COLO668 (cell line): ENCODE data around the gene SPATA31D3.
"Not testable (repeated sequence)": the region's sequence is repeated elsewhere in the genome, so short reads cannot be mapped to it uniquely, and the experiment has no call there.

Experiments
- DNase-seq: peaks from one replicate; lab custom pipeline; 2025; ENCODE audit not compliant: unreplicated experiment; lab: John Stamatoyannopoulos, UW

Gene SPATA31D3

DNA sequence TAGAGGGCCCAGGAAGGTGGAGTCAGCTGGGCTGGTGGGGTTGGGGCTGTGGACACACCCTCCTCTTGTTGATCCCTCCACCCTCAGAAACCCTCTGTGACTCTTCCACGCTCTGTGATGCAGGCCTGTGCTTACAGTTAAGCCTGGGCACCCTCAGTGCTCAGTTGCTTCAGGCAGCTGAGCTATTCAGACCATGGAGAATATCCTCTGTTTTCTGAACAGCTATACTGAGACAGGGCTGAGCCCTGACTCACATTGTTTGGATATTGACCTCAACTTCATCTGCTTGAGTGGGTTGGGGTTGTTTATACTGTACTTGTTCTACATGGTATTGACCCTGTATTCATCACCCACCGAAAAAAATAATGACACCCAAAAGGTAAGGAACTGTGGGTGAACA is at the start of gene SPATA31D3:
TSS of gene SPATA31D3 (plus strand) at position 108 of the 400 bp plus-strand sequence. CDS start at position 194, 86 bp downstream.
- DNase-seq = not testable (repeated sequence)

DNA sequence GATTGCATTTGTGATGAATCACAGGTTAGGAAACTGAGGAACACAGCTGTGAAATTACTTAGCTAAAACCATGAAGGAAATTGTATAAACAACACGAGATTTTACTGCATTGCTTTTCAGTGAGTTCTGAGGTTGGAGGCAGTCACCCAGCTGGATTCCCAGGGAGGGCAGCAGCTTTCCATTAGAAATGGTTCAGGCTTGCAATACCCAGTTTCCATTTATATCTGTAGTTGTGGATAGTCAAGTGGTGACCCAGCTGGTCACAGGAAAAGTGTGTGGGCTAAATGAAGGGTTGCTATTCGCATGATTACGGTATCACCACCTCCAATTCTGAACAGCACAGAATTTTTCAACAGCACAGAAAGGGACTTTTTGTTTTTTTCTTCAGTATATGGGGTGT is 49.4 kb upstream of the SPATA31D3 start:
- DNase-seq = no peak

DNA sequence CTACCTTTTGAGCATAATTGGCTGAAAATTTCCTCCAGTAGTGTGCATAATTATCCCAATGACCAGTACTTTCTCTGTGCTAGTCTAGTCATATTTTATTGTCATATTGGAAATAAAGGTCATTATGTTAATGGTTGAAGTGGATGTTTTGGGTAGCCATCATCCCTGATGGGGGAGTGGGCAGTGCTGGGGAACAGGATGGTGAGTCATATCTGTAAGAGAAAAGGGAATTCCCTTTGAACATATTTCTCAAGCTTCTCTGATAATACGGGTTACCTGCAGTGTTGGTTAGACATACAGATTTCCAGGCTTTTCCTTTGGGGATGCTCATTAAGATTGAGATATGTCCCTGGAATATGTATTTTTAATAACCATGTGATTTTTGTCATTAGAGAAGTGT is 48.4 kb upstream of the SPATA31D3 start:
- no peak for DNase-seq

DNA sequence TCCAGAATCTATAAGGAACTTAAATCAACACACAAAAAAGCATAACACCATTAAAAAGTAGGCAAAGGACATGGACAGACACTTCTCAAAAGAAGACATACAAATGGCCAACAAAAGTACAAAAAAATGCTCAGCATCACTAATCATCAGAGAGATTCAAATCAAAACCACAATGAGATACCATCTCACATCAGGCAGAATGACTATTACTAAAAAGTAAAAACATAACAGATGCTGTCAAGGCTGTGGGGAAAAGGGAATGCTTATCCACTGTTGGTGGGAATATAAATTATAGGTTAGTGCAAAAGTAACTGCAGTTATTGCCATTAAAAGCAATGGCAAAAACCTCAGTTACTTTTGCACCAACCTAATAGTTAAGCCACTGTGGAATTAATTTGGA is 47.2 kb upstream of the SPATA31D3 start:
- DNase-seq = no peak

DNA sequence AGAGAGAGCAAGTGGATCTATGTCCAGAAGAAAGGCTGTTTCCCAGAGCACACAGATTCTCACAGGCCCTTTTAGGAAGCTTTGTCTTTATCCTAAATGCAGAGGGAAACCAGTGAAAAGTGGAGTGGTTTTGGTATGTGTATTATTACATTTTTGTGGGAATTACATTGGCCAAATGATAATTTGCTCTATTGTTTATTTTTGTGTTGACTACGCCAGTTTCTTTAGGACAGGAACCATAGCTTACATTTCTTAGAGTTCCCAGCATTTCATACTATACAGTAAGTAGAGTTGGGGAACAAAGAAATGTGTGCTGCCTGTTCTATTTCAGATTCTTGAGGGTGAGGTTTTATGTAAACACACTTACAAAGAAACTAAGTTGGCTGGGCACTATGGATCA is 44.4 kb upstream of the SPATA31D3 start:
- no peak for DNase-seq

DNA sequence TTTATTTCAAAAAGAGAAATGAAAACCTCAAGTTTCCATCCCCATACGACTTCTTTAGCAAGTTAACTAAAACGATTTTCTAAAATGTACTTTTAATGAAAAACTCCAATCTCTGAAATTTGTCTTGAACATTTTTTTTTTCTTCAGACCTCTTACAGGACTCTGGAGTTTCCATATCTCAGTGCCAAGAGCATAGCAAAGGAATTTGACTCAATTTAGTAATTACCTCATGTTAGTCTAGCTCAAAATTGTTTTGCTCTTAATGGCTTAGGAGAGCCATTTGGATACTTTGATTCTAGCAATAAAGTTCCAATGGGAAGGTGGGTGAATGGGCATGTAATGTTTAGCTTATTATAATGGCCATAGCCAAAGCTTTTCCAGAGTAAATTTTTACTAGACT is 41.1 kb upstream of the SPATA31D3 start:
- no peak for DNase-seq

DNA sequence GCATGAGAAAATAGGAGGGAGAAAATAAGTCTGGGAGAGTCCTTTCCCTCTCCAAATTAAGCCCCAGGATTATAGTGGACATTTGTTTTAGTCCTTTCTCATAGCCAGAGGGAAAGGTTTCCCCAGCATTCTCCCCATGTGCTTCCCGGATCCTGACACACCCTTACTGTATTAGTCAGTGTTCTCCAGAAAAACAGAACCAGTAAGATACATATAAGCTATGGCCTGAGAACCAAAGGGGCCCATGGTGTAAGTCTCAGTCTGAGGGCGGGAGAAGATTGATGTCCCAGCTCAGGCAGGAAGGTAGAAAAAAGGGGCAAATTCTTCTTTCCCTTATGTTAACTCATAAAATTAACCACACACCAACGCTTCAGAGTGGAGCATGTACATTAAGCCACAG is 40.7 kb upstream of the SPATA31D3 start:
- DNase-seq = no peak

DNA sequence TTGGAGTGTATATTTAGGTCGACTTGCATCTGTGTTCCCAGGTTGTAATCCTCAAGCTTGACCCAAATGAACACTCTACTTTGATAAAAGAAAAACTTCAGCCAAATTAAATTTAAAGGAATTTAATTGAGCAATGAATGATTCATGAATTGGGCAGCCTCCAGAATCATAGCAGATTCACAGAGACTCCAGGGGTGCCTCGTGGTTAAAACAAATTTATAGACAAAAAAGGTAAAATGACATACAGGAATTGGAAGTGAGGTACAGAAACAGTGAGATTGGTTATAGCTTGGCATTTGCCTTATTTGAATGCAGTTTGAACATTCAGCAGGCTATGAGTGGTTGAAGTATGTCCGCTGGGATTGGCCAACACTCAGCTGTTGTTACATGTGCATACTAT is 36.6 kb upstream of the SPATA31D3 start:
- no peak for DNase-seq

DNA sequence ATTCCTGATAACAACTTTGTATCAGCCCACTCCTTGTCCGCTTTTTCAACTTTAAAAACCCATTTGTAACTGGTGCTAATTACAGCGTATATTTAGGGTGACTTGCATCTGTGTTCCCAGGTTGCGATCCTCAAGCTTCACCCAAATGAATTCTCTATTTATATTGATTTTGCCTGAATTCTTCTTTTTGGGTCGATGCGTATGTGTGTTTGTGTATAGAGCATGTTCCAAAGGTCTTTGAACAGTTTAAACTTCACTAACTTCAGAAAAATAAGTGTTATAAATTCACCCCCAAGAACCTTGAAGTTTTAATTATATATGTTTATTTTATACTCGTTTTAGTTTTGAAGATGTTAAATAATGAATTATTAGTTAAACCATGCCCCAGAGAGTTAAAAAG is 31.2 kb upstream of the SPATA31D3 start:
- no peak for DNase-seq

DNA sequence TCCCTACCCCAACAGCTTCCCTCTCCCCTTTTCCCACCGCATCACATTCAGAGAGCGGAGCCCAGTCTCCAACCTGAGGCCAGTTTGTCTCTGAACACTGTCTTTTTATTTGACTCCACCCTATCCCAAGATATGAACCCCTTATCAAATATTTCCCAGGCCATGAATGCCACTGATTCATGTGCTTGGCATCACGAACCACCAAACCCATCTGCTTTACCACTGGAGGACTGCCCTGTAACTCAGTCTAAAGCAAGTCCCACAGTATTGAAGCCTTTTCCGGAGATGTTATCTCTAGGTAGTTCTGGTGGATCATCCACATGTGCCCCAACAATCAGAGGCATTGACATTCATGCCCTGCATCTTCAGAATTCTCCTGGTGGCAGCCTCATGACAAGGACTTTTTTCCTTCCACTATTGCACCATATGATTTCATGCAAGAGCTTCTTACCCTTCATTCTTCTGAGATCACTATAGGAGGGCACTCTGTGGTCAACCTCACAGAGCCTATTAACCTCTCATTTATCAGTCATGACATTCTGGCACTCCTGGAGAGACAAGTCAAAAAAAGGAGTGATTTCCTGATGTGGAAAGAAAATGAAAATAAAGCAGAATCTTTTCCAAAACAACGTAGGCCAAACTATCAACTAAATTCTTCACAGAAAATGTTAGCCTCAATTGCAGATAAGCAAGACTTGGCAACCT is 27.3 kb upstream of the SPATA31D3 start:
- no peak for DNase-seq

DNA sequence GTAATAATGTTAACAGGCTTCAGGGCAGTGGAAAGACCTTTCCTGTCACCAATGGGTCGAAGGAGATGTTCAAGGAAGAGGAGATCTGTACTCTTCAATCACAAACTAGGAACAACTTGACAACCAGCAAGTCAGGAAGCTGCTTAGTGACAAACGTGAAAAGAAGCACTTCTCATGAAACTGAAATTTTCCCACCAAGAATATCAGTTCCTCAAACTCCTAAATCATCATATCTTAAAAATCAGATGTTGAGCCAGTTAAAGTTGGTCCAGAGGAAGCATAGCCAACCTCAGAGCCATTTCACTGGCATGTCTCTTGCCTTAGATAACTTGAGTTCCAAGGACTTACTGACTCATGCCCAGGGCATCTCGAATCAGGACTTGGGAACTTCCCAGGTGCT is 24.8 kb upstream of the SPATA31D3 start:
- DNase-seq = not testable (repeated sequence)

DNA sequence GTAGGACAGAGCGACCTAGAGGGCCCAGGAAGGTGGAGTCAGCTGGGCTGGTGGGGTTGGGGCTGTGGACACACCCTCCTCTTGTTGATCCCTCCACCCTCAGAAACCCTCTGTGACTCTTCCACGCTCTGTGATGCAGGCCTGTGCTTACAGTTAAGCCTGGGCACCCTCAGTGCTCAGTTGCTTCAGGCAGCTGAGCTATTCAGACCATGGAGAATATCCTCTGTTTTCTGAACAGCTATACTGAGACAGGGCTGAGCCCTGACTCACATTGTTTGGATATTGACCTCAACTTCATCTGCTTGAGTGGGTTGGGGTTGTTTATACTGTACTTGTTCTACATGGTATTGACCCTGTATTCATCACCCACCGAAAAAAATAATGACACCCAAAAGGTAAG is 15.0 kb upstream of the SPATA31D3 start, which contains the start of gene SPATA31D4:
TSS of gene SPATA31D4 (plus strand) at position 124 of the 400 bp plus-strand sequence. CDS start at position 210, 86 bp downstream.
- DNase-seq = not testable (repeated sequence)

DNA sequence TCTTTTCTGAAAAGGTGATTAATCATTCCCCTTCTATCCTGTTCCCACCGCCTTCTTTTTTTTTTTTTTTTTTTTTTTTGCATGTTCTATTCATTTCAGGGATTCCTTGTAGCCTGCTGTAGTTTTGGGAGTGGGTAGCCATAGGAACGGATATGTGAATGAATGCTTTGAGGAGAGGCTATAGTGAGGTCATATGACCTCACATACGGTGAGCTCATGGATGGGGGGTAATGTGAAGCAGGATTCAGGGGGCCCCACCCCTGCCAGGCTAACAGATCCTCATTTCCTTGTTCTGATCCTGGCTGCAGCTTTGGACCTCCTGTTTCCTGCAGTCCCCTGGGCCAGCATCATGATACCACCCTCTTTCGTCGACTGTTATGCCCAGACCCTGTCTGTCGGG is 13.2 kb upstream of the SPATA31D3 start:
- DNase-seq = not testable (repeated sequence)

DNA sequence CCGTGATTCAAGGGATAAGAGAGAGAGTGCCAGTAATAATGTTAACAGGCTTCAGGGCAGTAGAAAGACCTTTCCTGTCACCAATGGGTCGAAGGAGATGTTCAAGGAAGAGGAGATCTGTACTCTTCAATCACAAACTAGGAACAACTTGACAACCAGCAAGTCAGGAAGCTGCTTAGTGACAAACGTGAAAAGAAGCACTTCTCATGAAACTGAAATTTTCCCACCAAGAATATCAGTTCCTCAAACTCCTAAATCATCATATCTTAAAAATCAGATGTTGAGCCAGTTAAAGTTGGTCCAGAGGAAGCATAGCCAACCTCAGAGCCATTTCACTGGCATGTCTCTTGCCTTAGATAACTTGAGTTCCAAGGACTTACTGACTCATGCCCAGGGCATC is 9.8 kb upstream of the SPATA31D3 start:
- DNase-seq = not testable (repeated sequence)

DNA sequence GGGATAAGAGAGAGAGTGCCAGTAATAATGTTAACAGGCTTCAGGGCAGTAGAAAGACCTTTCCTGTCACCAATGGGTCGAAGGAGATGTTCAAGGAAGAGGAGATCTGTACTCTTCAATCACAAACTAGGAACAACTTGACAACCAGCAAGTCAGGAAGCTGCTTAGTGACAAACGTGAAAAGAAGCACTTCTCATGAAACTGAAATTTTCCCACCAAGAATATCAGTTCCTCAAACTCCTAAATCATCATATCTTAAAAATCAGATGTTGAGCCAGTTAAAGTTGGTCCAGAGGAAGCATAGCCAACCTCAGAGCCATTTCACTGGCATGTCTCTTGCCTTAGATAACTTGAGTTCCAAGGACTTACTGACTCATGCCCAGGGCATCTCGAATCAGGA is 5.3 kb downstream of the SPATA31D3 start:
- not testable (repeated sequence) for DNase-seq

DNA sequence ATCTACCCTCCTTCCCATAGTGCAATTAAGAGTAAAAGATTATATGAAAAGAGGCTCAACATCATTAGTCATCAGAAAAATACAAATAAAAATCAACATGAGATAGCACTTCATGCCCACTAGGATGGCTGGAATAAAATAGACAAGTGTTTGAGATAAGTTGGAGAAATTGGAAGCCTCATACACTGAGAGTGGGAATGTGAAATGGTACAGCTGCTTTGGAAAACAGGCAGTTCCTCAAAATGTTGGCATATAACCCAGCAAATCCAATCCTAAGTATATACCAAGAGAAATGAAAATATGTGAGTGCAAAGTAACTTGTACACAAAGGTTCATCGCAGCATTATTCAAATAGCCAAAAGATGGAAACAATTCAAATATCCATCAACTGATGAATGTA is 9.8 kb downstream of the SPATA31D3 start:
- DNase-seq = no peak

DNA sequence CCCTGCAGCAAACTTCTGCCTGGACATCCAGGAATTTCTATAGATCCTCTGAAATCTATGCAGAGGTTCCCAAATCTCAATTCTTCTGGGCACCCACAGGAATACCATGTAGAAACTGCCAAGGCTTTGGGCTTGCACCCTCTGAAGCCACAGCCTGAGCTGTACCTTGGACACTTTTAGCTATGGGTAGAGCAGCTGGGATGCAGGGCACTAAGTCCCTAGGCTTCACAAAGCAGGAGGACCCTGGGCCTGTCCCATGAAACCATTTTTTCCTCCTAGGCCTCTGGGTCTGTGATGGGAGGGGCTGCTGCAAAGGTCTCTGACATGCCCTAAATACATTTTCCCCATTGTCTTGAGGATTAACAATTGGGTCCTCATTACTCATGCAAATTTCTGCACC is 12.3 kb downstream of the SPATA31D3 start:
- no peak for DNase-seq

DNA sequence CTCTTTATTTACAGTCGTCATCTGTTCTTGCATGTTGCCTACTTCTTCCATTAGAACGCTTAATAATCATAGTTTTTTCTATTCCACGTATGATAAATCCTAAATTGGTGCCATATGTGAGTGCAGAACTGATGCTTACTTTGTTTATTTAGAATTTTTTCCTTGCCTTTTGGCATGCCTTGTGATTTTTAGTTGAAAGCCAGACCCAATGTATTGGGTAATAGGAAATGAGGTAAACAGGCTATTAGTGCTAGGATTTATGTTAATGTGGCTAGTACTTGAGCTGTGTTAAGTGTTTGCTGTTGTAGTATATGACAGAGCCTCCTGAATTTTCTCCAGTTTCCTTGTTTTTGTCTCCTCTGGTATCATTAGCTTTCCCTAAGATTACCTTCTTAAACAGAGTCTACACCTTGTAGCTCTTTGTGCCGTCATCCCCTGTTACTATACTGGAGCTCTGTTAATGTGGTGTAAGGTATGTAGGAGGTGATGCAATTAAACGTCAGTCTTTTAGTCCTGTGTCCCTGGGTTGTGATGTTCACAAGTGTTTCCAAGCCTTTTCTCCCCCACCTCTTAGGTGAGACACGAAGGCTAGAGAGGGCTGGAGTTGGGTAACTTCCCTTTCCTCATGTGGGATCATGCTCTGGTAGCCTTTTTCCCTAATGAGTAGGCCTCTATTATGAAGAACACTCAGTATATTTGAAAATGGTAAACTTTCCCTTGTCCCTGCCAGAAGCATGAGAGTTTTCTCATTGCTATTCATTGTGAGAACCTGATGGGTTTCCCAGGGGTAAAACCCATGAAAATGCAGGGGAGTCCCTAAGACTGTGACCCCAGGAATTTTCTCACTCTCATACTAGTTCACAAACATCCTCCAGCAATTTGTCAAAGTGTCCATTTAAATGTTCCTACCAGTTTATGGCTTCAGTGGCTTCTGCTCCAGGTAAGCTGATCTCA is 21.2 kb downstream of the SPATA31D3 start:
- no peak for DNase-seq

DNA sequence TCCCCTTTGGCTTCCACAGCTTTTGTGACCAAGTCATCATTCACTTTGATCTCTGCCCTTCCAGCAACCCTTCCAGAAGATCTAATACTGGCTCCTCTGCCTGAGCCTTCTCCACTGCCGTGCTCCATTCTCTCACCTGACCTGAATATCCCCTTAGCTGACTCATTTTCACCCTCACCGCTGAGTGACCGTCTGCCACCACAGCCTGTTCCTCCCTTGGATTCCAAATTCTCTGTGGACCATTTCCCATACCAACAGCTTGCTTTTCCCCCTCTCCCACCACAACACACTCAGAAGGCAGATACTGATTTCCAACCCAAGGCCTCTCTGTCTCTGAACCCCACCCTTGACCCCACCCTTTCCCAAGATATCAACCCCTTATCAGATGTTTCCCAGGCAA is 24.7 kb downstream of the SPATA31D3 start:
- DNase-seq = no peak

DNA sequence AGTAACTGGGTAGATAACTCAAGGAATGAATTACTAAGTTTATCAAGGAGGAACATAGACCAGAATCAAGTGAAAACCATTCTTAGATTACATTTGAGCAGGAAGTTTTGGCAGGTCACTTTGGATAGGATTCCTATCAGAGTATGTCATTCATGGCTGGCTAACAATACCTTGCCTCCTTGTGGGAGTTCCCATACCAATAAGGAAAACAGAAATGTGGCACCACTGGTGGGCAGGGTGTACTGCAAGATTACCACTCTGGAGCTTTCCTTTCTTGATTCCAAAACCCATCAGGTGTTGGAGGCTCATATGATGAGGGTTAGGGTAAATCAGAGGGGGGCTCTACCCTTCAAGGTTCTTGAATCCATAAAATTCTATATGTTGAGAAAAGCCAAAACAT is 26.7 kb downstream of the SPATA31D3 start:
- no peak for DNase-seq

DNA sequence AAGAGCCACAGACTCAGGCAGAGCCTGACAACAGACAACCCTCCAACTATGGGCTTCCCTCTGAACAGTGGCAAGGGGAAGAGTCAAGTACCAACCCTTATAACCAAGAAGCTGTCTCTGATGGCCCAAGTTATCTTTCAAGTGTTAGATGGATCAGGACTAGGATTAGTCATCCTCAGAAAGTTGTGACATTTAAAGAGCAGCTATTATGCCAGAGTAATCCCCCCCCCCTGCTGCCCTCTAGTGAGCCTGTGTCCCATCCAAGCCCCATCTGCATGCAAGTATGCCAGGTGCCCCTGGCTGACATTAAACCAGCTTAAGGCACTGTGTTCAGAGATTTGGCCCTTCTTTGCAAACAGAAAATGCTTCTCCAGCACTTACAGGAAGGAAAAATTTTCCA is 28.4 kb downstream of the SPATA31D3 start:
- no peak for DNase-seq

DNA sequence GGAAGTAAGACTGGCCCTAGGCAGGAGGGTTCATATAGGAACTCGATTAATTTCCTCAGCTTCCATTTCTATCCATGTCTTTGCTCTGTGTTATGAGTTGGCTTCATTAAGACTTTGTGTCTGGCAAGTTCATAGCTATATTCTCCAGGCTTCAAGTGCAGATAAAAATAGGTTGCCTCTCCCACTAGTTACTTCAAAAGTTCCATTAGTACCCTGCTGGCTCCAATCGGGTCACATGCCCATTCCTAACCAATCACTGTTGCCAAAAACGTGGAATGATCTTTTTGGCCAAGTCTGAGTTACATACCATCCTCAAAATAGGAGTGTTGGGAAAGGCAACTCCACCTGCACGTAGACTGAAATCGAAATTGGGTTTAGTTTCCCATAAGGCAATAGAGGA is 31.5 kb downstream of the SPATA31D3 start:
- no peak for DNase-seq
